C1 segment of cervical spinal cord (tissue), 14 donors: ENCODE data around the gene KLHL29.

Source experiments
- DNase-seq, 14 donors: peaks; one replicate each; lab custom pipeline; 2025; lab: John Stamatoyannopoulos, UW

Gene KLHL29

GRCh38 chr2:23448906-23449305, 63.9 kb downstream of the KLHL29 start:
- DNase-seq, result no peak

- DNase-seq, result no peak
Observed at GRCh38 chr2:23449413-23449812, 64.4 kb downstream of the KLHL29 start.

GRCh38 chr2:23449831-23450331, 64.9 kb downstream of the KLHL29 start:
- DNase-seq, result peak in 2 of 14 donors; percentile 9

- DNase-seq, result no peak
Observed at GRCh38 chr2:23452372-23452771, 67.4 kb downstream of the KLHL29 start.

DNA sequence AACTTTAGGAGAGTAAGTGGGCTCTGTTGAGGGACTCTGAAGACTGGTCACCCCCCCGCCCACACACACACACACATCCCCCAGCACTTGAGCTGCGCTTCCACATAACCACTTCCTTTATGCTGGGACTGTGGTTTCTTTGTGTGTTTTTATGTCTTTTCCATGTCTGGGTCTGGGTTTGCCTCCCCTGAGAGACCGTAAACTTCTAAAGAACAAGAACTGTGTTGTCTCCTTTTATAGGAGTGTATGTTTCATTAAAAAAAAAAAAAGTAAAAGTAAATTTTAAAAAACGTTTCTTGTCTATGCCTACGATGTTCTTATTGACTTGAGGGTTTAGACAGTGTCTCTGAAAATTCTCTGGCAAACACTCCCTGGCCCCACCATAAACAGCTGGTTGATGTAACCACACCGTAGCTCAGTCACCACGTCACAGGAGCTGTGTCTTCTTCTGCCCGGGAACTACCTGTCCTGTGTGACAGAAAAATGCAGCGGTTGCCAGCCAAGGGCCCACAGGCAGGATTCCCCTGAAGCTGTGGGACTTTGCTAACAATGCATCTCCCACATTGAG, 68.0 kb downstream of the KLHL29 start:
- DNase-seq, result no peak

- DNase-seq, result no peak
Observed at GRCh38 chr2:23453432-23453831, 68.5 kb downstream of the KLHL29 start.

DNA sequence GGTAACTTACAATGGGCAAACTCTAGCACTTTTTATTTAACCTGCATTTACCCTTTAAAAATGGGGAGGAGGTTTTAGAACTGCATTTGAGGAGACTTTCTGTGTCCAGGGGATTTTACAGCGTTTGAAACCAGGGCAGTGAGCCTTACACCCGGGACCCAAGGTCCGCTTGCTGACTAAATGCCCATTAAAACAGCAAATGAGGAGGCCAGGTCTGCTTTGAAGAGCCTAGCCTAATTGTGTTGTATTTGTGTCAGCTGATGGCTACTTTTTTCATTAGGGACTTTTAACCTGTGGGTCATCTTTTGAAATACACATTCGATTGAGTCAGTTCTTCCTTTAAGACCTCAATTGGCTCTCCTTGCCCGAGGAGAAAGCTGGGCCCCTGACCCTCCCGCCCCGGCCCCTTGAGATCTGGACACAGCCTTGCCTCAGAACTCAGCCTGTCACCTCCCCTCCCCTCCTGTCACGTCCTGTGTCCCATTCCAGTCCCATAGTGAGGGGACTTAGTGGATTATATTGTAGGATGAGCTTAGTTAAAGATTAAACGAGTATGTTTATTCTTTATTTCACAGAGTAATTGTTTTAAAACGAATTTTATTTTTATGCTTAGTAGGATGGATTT, 69.0 kb downstream of the KLHL29 start:
- DNase-seq, result no peak

- DNase-seq, result peak in 1 of 14 donors; percentile 5
Observed at GRCh38 chr2:23454501-23455120, 69.6 kb downstream of the KLHL29 start.

- no peak for DNase-seq
Observed at GRCh38 chr2:23456396-23456795, 71.4 kb downstream of the KLHL29 start.

GRCh38 chr2:23456881-23457760, 72.1 kb downstream of the KLHL29 start:
- DNase-seq, result no peak

DNA sequence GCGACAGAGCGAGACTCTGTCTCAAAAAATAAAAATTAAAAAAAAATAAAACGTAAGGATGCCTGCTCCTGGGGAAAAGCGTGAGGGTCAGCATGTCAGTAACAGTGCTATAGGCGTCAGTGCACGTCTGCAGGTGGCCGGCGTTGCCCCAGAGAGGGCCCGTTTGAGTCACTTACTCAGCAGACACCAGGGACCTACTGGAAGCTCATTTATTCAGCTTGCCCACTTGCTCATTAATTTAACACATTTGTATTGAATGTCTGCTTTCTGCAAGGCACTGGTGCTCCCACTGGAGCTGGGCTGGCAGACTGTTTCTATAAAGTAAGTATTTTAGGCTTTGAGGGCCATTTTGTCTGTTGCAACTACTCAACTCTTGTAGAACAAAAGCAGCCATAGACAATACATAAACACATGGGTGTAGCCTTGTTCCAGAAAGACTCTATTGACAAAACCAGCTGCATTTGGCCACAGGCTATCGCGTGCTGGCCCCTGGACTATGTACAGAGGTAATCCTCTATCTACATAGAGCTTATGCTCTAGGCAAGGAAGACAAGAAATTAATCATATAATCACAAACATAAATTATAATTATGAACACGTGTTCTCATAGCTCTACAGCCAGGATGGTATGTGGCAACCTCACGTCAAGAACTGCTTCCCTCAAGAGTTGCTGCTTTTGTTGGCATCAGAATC, 73.2 kb downstream of the KLHL29 start:
- DNase-seq, result no peak

DNA sequence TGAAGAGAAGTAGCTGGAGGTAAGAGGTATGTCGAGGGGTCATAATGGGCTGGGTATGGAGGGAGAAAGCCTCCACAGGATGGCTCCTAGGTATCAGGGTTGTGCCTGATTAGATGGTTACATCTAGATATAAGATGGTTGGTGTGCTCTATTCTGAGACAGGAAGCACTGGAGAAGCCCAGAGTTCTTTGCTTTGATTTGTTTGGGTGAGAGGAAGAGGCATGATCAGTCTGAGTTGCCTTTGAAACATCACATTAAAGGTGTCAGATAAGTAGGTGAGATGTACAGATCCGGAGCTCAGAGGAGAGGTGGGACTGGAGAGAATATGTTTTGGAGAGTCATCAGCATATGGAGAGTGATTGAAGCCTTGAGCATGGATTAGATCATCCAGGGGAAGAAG, 74.1 kb downstream of the KLHL29 start:
- DNase-seq, result no peak

- no peak for DNase-seq
Observed at GRCh38 chr2:23460228-23460627, 75.2 kb downstream of the KLHL29 start.

- no peak for DNase-seq
Observed at GRCh38 chr2:23460993-23461392, 76.0 kb downstream of the KLHL29 start.

DNA sequence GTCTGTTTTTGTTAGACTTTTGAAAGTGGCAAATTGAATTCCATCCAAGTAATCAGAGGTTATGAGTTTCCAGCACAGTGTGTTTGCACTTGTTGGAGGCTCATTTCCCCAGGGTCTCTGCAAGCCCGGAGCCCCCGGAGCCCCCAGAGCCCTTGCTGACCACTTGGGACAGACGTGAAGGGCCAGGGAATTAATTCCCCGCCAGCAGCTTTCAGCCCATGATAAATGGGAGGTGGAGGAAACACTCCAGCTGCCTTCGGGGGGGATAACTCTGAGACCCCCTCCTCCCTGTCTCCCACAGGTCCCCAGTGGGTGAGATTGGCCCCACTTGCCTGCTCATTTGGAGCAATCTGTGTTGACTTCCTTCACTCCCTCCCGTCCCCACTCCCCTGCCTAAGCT, 79.2 kb downstream of the KLHL29 start:
- DNase-seq, result no peak

DNA sequence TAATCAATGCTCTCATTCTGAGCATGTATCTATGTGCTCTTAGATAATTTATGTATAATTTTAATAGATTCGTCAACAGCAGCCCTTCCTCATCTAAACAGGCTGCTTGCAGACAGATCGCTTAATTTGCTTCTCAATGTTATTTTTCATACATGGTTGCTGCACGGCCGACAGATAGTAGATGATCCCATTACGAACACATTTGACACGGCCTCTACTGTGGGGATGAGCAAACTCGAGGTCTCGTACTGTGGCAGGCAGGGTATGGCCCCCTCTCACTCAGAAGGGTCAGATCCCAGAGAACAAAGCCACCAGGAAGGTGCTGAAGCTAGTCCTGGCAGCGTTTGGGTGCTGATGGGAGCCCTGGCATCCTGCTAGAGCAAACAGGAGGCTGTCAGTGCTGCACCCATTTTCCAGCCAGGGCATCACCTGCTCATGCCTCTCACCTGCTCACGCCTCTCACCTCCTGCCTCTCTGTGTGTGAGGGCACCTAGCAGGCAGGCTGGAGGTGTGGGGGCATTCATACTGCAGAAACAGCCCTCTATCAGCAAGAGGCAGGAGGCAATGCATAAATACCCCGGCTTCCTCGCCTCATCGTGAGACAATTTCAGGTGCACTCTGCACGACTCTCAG, 80.0 kb downstream of the KLHL29 start:
- DNase-seq, result no peak

GRCh38 chr2:23465936-23466335, 81.0 kb downstream of the KLHL29 start:
- DNase-seq, result no peak

- DNase-seq, result no peak
Observed at GRCh38 chr2:23467618-23468017, 82.6 kb downstream of the KLHL29 start.

DNA sequence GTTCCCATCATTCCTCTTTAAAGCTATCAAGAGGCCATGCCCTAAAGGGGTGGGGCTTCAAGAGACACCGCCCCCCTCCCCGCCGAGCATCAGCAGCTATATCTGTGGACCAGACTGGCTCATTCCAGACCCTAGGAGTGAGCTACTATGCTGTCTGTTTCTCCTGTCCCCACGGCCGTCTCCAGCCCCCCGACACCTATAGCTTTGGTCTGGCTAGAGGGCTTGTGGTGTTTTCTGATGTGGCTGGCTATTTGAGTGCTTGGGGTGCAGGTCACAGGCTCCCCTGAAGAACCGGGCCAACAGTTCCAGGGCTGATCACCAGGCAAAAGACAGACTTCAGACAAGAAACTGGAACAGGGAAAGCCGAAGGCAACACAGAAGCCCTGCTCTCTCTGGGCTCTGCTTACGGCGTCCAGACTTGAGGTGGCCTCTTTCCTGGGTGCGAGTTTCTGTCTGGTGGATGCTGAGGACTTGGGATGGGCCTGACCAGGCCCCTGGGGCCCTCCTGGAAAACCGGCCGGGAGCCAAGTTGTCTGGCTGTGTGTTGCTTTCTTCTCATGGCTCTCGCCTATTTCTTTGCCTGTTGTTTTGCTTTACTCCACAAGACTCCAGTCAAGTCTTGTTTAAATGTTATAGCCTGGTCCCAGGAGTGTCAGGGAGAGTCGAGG, 83.6 kb downstream of the KLHL29 start:
- no peak for DNase-seq

DNA sequence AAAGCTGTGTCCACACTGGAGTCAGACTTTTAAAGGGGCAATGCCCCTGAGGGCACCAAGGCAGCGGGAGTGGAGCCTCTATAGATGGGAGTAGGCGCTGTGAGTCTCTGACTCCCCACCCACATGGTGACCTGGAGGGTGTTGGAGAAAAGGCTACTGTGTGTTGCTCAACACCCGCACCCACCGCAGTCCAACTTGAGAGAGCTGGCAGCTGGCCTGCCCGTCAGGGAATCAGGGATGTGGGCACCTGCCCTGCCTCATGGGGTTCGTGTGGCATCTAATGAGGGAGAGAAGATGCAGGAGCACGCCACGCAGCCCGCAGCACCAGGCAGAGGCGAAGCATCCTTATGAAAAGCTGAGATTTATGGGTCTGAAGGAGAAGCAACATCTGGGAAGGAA, 84.2 kb downstream of the KLHL29 start:
- DNase-seq, result no peak

- DNase-seq, result no peak
Observed at GRCh38 chr2:23475036-23475435, 90.1 kb downstream of the KLHL29 start.
